Neural cell (in vitro differentiated cells): ENCODE data around the gene ASAP3.

Source experiments
- CTCF ChIP-seq: fragments of 450-650 bp; IDR thresholded peaks from 2 replicates; pipeline ENCODE4 v1.5.1; 2014; ENCODE audit warnings: antibody characterized with exemption, mild to moderate bottlenecking, moderate library complexity; ENCODE audit not compliant: poor library complexity, severe bottlenecking
- EZH2 ChIP-seq: fragments of 200-600, 300-800 bp; shearing (Covaris generic), sonication (generic); IDR thresholded peaks from 2 replicates; pipeline ENCODE4 v1.6.1; 2014; ENCODE audit warnings: antibody characterized with exemption, low read length, borderline replicate concordance, mild to moderate bottlenecking; ENCODE audit not compliant: insufficient read depth, poor library complexity, severe bottlenecking

GRCh38 chr1:23484253-23485001, 448 bp upstream of the ASAP3 start:
- no peak for TF ChIP-seq CTCF
- TF ChIP-seq EZH2 = no peak
